GM21423 (cell line): ENCODE data around the gene NSMF.

Experiments used
- ATAC-seq: cut with Tn5 transposase; IDR thresholded peaks from one replicate; pipeline ENCODE4 v1.9.1; 2021; ENCODE audit warnings: mild to moderate bottlenecking, moderate library complexity; ENCODE audit not compliant: unreplicated experiment

Gene NSMF

GRCh38 chr9:137397675-137398423 is 61.3 kb downstream of the NSMF start:
- ATAC-seq = no peak
